ENCODE results near the gene TAB3.

Gene TAB3

GRCh38 chrX:30816079-30816478 is 73.0 kb downstream of the TAB3 start:
- no peak for TF ChIP-seq CTCF (IDR thresholded peaks at IDR 0.05)

GRCh38 chrX:30814978-30815377 is 74.1 kb downstream of the TAB3 start:
- no peak for TF ChIP-seq CTCF (IDR thresholded peaks at IDR 0.05)

- TF ChIP-seq CTCF (IDR thresholded peaks at IDR 0.05), result no peak
Observed at GRCh38 chrX:30812326-30812725, 76.7 kb downstream of the TAB3 start.

GRCh38 chrX:30806187-30806728 is 82.8 kb downstream of the TAB3 start:
- TF ChIP-seq CTCF (IDR thresholded peaks at IDR 0.05), result no peak

GRCh38 chrX:30804462-30804861 is 84.6 kb downstream of the TAB3 start:
- TF ChIP-seq CTCF (IDR thresholded peaks at IDR 0.05), result no peak

GRCh38 chrX:30800901-30801300 is 88.2 kb downstream of the TAB3 start:
- TF ChIP-seq CTCF (IDR thresholded peaks at IDR 0.05), result no peak

GRCh38 chrX:30799327-30799726 is 89.7 kb downstream of the TAB3 start:
- TF ChIP-seq CTCF (IDR thresholded peaks at IDR 0.05), result no peak

- TF ChIP-seq CTCF (IDR thresholded peaks at IDR 0.05), result no peak
Observed at GRCh38 chrX:30798810-30799209, 90.2 kb downstream of the TAB3 start.

Measured in LNCAP (cell line).